Parathyroid adenoma (tissue), 2 donors: ENCODE results near the gene OR2M3.
"Not testable (repeated sequence)": the region's sequence is repeated elsewhere in the genome, so short reads cannot be mapped to it uniquely, and the experiment has no call there.

Experiments
- H2AFZ ChIP-seq: fragments of 300-600 bp; sonication (generic); one replicate; pipeline ENCODE4 v1.7.0; 2017; ENCODE audit warnings: antibody characterized with exemption, mild to moderate bottlenecking
- H3K27ac ChIP-seq: fragments of 300-600 bp; sonication (generic); one replicate; pipeline ENCODE4 v1.7.0; 2017
- H3K27me3 ChIP-seq: fragments of 300-600 bp; sonication (generic); one replicate; pipeline ENCODE4 v1.7.0; 2017; ENCODE audit warnings: low read length; ENCODE audit not compliant: control insufficient read depth, insufficient read depth
- H3K36me3 ChIP-seq: fragments of 300-600 bp; sonication (generic); one replicate; pipeline ENCODE4 v1.7.0; 2017; ENCODE audit warnings: low read length; ENCODE audit not compliant: control insufficient read depth, insufficient read depth
- H3K4me1 ChIP-seq: fragments of 300-600 bp; sonication (generic); one replicate; pipeline ENCODE4 v1.7.0; 2017; ENCODE audit warnings: control low read depth
- H3K4me2 ChIP-seq: fragments of 300-600 bp; sonication (generic); one replicate; pipeline ENCODE4 v1.7.0; 2017; ENCODE audit warnings: low read length
- H3K4me3 ChIP-seq: fragments of 300-600 bp; sonication (generic); one replicate; pipeline ENCODE4 v1.7.0; 2017; ENCODE audit warnings: low read depth, low read length
- H3K79me2 ChIP-seq: fragments of 300-600 bp; sonication (generic); one replicate; pipeline ENCODE4 v1.7.0; 2017; ENCODE audit warnings: control low read depth
- H3K9ac ChIP-seq: fragments of 300-600 bp; sonication (generic); one replicate; pipeline ENCODE4 v1.7.0; 2017; ENCODE audit warnings: mild to moderate bottlenecking
- H3K9me3 ChIP-seq: fragments of 300-600 bp; sonication (generic); one replicate; pipeline ENCODE4 v1.7.0; 2017; ENCODE audit warnings: low read length; ENCODE audit not compliant: control insufficient read depth
- TF ChIP-seq, protein P1 (sequence below): fragments of 300-600 bp; sonication (generic); IDR thresholded peaks from one replicate; pipeline ENCODE4 v1.7.0; 2017; ENCODE audit warnings: antibody characterized with exemption, mild to moderate bottlenecking
- donor health status: primary hyperparathyroidism.

OR2M3 gene

DNA sequence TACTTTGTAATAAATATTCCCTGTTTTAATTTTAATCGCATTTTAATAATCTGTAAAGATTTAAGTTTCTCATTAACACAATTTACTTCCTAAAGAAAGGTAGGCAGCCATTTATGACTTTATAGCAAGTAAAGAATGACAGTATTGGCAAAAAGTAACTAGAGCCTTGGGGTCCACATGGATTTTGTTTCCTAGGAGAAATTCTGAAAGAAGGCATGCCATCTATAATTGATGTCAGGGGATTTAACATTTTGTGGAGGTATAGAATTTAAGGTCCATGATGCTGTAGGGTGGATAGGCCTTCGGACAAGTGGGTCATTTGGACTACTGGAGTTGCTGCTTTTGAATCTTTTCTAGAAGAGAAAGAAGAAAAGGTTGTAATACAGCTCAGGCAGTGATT, 34.1 kb downstream of the OR2M3 start, which contains the start of gene OR2M4:
Gene OR2M4 (plus strand): TSS at position 301 of the 400 bp plus-strand sequence. CDS start 7,512 bp downstream, outside the sequence.
- Histone ChIP-seq H3K27me3 (no peaks in the 10 kb centered on the region), H3K9ac (no peak within 1 kb of the TSS), H3K4me1 (no peaks in the 10 kb centered on the region), H2AFZ (no peak within 1 kb of the TSS), H3K9me3 (no peaks in the 10 kb centered on the region), H3K36me3 (no peaks in the 10 kb centered on the region), H3K27ac (no peak within 1 kb of the TSS), H3K4me2 (no peak within 1 kb of the TSS), H3K79me2 (no peaks in the 10 kb centered on the region), H3K4me3 (no peak within 1 kb of the TSS)
- TF ChIP-seq, protein P1, sequence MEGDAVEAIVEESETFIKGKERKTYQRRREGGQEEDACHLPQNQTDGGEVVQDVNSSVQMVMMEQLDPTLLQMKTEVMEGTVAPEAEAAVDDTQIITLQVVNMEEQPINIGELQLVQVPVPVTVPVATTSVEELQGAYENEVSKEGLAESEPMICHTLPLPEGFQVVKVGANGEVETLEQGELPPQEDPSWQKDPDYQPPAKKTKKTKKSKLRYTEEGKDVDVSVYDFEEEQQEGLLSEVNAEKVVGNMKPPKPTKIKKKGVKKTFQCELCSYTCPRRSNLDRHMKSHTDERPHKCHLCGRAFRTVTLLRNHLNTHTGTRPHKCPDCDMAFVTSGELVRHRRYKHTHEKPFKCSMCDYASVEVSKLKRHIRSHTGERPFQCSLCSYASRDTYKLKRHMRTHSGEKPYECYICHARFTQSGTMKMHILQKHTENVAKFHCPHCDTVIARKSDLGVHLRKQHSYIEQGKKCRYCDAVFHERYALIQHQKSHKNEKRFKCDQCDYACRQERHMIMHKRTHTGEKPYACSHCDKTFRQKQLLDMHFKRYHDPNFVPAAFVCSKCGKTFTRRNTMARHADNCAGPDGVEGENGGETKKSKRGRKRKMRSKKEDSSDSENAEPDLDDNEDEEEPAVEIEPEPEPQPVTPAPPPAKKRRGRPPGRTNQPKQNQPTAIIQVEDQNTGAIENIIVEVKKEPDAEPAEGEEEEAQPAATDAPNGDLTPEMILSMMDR: no peak

DNA sequence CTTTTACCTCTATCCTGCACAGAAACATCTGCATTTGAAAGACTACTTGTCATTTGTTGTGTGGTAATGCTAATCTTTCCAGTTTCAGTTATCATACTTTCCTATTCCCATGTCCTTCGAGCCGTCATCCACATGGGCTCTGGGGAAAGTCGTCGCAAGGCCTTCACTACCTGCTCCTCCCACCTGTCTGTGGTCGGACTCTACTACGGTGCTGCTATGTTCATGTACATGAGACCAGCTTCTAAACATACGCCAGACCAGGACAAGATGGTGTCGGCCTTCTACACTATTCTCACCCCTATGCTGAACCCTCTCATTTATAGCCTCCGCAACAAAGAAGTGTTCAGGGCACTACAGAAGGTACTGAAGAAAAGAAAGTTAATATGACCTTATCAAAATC, 42.4 kb downstream of the OR2M3 start:
- H3K27me3 ChIP-seq: no peaks in the 10 kb centered on the region
- TF ChIP-seq, protein P1: no peak

DNA sequence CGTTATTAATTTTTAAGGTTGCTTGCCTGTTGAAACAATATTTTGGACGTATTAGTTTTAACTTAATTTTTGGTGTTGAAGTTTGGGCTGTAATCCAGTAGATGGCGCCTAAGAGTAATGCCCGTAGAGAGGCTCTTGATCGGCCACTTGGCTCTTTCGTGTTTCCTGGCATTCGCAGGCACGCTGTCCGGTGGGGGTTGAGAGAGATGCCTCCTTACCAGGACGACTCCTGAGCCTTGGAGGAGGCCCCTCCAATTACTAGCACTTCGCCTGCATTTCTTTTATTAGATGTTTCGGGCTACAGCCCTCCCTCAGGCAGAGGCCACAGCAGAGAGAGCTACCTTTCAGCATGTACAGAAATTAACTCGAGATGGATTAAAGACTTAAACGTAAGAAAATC, 46.1 kb downstream of the OR2M3 start:
- no peaks in the 10 kb centered on the region for H3K4me1 ChIP-seq
- H3K4me3 ChIP-seq: no peak overlapping the region
- no peaks in the 10 kb centered on the region for H3K36me3 ChIP-seq
- no peaks in the 10 kb centered on the region for H3K9me3 ChIP-seq
- no peak overlapping the region for H2AFZ ChIP-seq
- TF ChIP-seq, protein P1: no peak
- H3K27me3 ChIP-seq: no peaks in the 10 kb centered on the region
- H3K79me2 ChIP-seq: no peaks in the 10 kb centered on the region
- no peak overlapping the region for H3K4me2 ChIP-seq
- H3K9ac ChIP-seq: no peak overlapping the region
- no peak overlapping the region for H3K27ac ChIP-seq

More for the DNA sequence above, 42.4 kb downstream of the OR2M3 start:
- Histone ChIP-seq H3K9ac (no peak overlapping the region), H3K27ac (no peak overlapping the region), H3K4me1 (no peaks in the 10 kb centered on the region), H2AFZ (no peak overlapping the region), H3K36me3 (no peaks in the 10 kb centered on the region), H3K4me3 (no peak overlapping the region), H3K4me2 (no peak overlapping the region), H3K9me3 (no peaks in the 10 kb centered on the region), H3K79me2 (no peaks in the 10 kb centered on the region)

GRCh38 chr1:248259309-248259708, 62.2 kb downstream of the OR2M3 start:
- H3K27ac ChIP-seq, H3K27me3 ChIP-seq, H2AFZ ChIP-seq, H3K9me3 ChIP-seq, H3K79me2 ChIP-seq, H3K4me3 ChIP-seq, H3K4me2 ChIP-seq, H3K36me3 ChIP-seq, H3K4me1 ChIP-seq, H3K9ac ChIP-seq: not testable (repeated sequence)
